T-cell (primary cell): Measurements from ENCODE around the gene ATP6V1G2. TPM values are rescaled to one million over a fixed set of nuclear protein-coding genes. Genes with fewer than 3 reads are reported as not detected.
A peak's percentile ranks its signal among the peaks of the same experiment; 100 is the strongest.

Experiments used
- ATAC-seq, 4 experiments: fragments of 200-7000 bp in 3 of 4; fragments of 150-1000 bp in 1 of 4; cut with Tn5 transposase; replicated peaks in 1 of 4; 1 replicate in 3 of 4; 2 replicates in 1 of 4; pipeline ENCODE4 v1.10.0; 2021; ENCODE audit warnings: moderate library complexity in 3 of 4, mild to moderate bottlenecking in 2 of 4, moderate number of reproducible peaks in 1 of 4
- CTCF ChIA-PET, 2 donors: fragments of 300-600 bp; sonication (Branson Sonifier 250); formaldehyde crosslinking; loops; one replicate each; lab custom pipeline; 2022; ENCODE audit warnings: antibody characterized with exemption in 2 of 2; lab: Charles Lee
- POLR2A ChIA-PET, 2 donors: fragments of 300-600 bp; sonication (Branson Sonifier 250); formaldehyde crosslinking; loops; one replicate each; lab custom pipeline; 2022; ENCODE audit warnings: antibody characterized with exemption in 2 of 2; lab: Charles Lee
- DNase-seq, 35 experiments: peaks; one replicate each; pipeline versions ENCODE4 v3.0.0 to v3.0.0-alpha.2; 2013 to 2023
- H3K27ac ChIP-seq: one replicate; pipeline ENCODE4 v1.5.1; 2013; ENCODE audit warnings: low read length
- H3K27me3 ChIP-seq, 2 experiments: replicated peaks in 1 of 2; 1 replicate in 1 of 2; 2 replicates in 1 of 2; pipeline versions ENCODE4 v1.6.1 to v1.7.0; 2013; ENCODE audit warnings: low read length in 1 of 2, mixed read lengths in 1 of 2; ENCODE audit not compliant: control insufficient read depth in 2 of 2, insufficient read depth in 2 of 2; ENCODE audit errors: extremely low read depth in 1 of 2
- H3K36me3 ChIP-seq, 2 donors: 1 replicate in 1 of 2; 2 replicates in 1 of 2; pipeline versions ENCODE4 v1.6.1 to v1.7.0; 2013; ENCODE audit warnings: low read length in 1 of 2; ENCODE audit not compliant: control insufficient read depth in 2 of 2, insufficient read depth in 1 of 2; ENCODE audit errors: extremely low read depth in 1 of 2
- H3K4me1 ChIP-seq, 2 experiments: 1 replicate in 1 of 2; 2 replicates in 1 of 2; pipeline versions ENCODE4 v1.6.1 to v1.7.0; 2013; ENCODE audit warnings: low read length in 2 of 2, mixed read lengths in 1 of 2; ENCODE audit not compliant: insufficient read depth in 2 of 2, control insufficient read depth in 1 of 2; ENCODE audit errors: extremely low read depth in 1 of 2
- H3K4me3 ChIP-seq, 2 donors: 1 replicate in 1 of 2; 2 replicates in 1 of 2; pipeline versions ENCODE4 v1.5.1 to v1.7.0; 2013; ENCODE audit warnings: mild to moderate bottlenecking in 2 of 2, low read length in 1 of 2, moderate library complexity in 1 of 2; ENCODE audit not compliant: control insufficient read depth in 1 of 2; ENCODE audit errors: extremely low read depth in 1 of 2
- H3K9me3 ChIP-seq: 2 replicates; pipeline ENCODE4 v1.7.0; 2013
- H3K27ac Mint-ChIP-seq, 2 donors: one replicate each; pipeline ENCODE4 v1.8.0; 2020 to 2021; ENCODE audit warnings: mild to moderate bottlenecking in 2 of 2, mixed read lengths in 2 of 2
- H3K27me3 Mint-ChIP-seq, 2 donors: one replicate each; pipeline ENCODE4 v1.8.0; 2021 to 2022; ENCODE audit warnings: mixed read lengths in 2 of 2
- H3K36me3 Mint-ChIP-seq: one replicate; pipeline ENCODE4 v1.8.0; 2021; ENCODE audit warnings: mixed read lengths
- H3K4me1 Mint-ChIP-seq, 3 donors: one replicate each; pipeline ENCODE4 v1.8.0; 2020 to 2022; ENCODE audit warnings: mixed read lengths in 3 of 3, mild to moderate bottlenecking in 1 of 3
- H3K4me3 Mint-ChIP-seq, 3 donors: one replicate each; pipeline ENCODE4 v1.8.0; 2020 to 2022; ENCODE audit warnings: mild to moderate bottlenecking in 3 of 3, mixed read lengths in 3 of 3, moderate library complexity in 3 of 3
- H3K9me3 Mint-ChIP-seq, 3 donors: one replicate each; pipeline ENCODE4 v1.8.0; 2020 to 2022; ENCODE audit warnings: mixed read lengths in 3 of 3
- WGBS: methylation state at CpG from one replicate; pipeline ENCODE4 v1.1.5; 2013; ENCODE audit warnings: missing lambda C conversion rate; ENCODE audit not compliant: insufficient coverage; 5-methylcytosine and 5-hydroxymethylcytosine counted together
- total RNA-seq, 35 experiments: library from RNA in 6 of 35; stranded (reverse) in 6 of 35; fragments of 120-200 nt in 1 of 35; gene quantifications; one replicate each; pipeline versions ENCODE4 v1.2.1 to v1.2.4 and lab custom pipeline; 2013 to 2026

Gene ATP6V1G2
- total RNA-seq, 5 donors from 2014 or later (not counting 1 experiment from before 2014, with no cell fraction given), result 3.1 to 5.7 (median 4.1) TPM

DNA sequence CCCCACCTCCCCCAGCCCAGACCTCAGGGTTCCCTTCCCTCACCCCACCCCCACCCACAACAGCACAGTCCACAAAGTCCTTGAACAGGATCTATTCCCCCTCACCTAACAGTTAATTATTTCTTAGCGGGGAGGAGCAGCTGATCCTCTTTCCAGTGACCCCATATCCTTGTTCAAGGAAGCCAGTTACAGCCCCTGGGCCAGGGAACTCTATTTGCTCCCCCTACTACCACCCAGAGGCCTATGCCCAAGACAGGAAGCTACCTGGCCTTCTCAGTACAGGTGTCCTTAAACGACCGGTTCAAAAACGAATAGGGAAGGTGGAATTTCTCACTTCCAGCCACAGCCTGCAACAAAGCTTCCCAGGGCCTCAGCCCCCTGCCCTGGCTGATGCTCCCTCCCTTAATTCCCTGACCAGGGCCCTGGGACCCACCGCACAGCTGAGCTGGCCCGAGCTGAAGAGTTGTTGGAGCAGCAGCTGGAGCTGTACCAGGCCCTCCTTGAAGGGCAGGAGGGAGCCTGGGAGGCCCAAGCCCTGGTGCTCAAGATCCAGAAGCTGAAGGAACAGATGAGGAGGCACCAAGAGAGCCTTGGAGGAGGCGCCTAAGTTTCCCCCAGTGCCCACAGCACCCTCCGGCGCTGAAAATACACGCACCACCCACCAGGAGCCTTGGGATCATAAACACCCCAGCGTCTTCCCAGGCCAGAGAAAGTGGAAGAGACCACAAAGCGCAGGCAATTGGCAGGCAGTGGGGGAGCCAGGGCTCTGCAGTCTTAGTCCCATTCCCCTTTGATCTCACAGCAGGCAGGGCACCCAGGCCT lies 16.9 kb downstream of the ATP6V1G2 start:
- ChIA-PET POLR2A (no interaction called here), CTCF (no interaction called here)
- Mint-ChIP-seq H3K27ac (no peak overlapping the region), H3K27me3 (no peaks in the 10 kb centered on the region), H3K9me3 (no peaks in the 10 kb centered on the region), H3K4me3 (no peak overlapping the region), H3K36me3 (peaks cover 35% of the 10 kb centered on the region), H3K4me1 (peaks cover 7 to 13% (median 10%) of the 10 kb centered on the region in 3 donors)
- WGBS, result 68% methylated on average over 9 of the region's 12 CpGs
- Histone ChIP-seq H3K27ac (no peak overlapping the region), H3K4me3 (no peak overlapping the region), H3K27me3 (no peaks in the 10 kb centered on the region), H3K9me3 (no peaks in the 10 kb centered on the region), H3K4me1 (peaks cover 0 to 3% of the 10 kb centered on the region in 2 experiments), H3K36me3 (peaks cover 12 to 49% of the 10 kb centered on the region in 2 donors)
- DNase-seq, result no peak
- ATAC-seq, result peak in 3 of 4 experiments; percentile 16 to 23 (median 19)

DNA sequence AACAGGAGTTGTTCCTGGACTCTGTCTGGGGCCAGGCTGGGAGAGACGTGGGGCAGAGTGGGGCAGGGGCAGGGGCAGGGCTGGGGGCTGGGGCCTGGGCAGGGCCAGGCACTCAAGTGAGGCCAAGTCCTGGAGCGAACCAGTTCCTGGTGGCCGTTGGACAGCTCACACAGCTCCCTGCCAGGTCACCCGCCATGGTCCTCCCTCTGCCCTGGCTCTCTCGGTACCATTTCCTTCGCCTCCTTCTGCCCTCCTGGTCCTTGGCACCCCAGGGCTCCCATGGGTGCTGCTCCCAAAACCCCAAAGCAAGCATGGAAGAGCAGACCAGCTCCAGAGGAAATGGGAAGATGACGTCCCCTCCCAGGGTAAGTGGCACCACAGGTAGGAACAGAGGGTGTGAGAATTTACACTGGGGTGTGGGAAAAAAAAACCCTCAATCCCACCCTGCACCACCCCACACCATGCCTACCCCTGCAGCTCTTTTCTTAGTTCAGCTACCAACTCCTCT lies 17.5 kb downstream of the ATP6V1G2 start, which contains the start of gene MCCD1:
Gene MCCD1, plus strand, starts transcription at position 142 of the 508 bp plus-strand sequence. Its CDS starts 53 bp downstream, at position 195.
- no peak for DNase-seq
- ATAC-seq, result peak in 3 of 4 experiments; percentile 19 to 45 (median 31)

DNA sequence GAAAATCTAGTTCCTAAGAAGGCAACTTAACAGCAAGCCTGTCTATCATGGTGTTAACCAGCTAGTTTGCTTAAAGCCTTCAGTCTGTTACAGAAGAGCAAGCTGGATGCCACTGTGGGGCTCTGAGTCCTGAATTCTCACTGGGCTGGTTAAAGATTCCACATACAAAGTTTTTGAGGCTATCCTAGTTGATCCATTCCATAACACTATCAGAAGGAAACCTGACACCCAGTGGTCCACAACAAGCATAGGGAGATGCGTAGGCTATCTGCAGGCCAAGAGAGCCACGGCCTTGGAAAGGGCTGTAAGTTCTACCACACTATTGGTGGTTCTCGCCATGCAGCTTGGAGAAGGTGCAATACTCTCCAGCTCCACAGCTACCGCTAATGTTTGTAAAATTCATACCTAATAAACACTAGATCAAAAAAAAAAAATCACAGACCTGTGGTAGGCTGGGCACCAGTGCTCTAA lies 18.1 kb downstream of the ATP6V1G2 start:
- peak in 2 of 4 experiments; percentile 16 to 20 for ATAC-seq
- CTCF ChIA-PET, result no interaction called here
- peak overlapping the region; percentile 4 to 21 for H3K27ac Mint-ChIP-seq

More for the DNA sequence above, 17.5 kb downstream of the ATP6V1G2 start, which contains the start of gene MCCD1:
- Histone ChIP-seq H3K9me3 (no peaks in the 10 kb centered on the region), H3K36me3 (peaks cover 12 to 42% of the 10 kb centered on the region in 2 donors), H3K27ac (no peak within 1 kb of the TSS), H3K4me1 (no peaks in the 10 kb centered on the region), H3K27me3 (no peaks in the 10 kb centered on the region), H3K4me3 (no peak within 1 kb of the TSS)
- Mint-ChIP-seq H3K4me1 (peaks cover 7 to 13% (median 10%) of the 10 kb centered on the region in 3 donors), H3K36me3 (peaks cover 31% of the 10 kb centered on the region), H3K9me3 (no peaks in the 10 kb centered on the region), H3K4me3 (no peak within 1 kb of the TSS), H3K27me3 (no peaks in the 10 kb centered on the region), H3K27ac (peak within 1 kb of the TSS; percentile 21 to 39)
- ChIA-PET POLR2A (no interaction called here), CTCF (no interaction called here)
- WGBS, result 91% methylated on average over 6 of the region's 7 CpGs

DNA sequence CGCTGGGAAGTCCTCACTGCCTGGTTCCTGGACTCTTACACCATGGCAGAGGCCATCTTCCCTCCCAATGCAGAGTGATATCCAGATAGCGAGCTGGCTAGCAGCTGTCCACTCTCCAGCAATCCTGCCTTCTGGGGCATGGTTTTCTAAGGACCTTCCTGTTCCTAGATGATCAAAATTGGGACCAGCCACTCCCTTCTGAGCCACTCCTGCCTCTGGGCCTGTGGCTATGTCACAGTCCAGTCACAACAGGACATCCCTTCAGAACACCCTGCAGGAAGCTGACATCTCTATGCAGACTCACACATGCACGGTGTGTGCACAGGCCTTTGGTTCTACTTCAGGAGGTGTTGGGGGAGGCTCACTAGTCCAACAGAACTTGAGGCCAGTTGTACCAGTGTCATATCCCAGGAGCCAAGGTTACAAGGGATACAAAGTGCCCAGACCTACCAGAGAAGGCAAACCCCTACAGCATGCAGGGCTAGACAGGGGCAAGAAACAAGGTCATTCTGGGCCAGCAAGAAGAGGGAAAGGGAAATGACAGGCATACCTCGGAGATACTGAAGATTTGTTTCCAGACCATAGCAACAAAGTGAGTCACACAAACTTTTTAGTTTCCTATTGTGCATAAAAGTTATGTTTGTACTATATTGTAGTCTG lies 20.3 kb downstream of the ATP6V1G2 start:
- H3K27ac ChIP-seq, result no peak overlapping the region
- no peak overlapping the region for H3K4me3 ChIP-seq
- H3K4me1 Mint-ChIP-seq, result peaks cover 0 to 6% (median 0%) of the 10 kb centered on the region in 3 donors
- no peaks in the 10 kb centered on the region for H3K27me3 Mint-ChIP-seq
- H3K27ac Mint-ChIP-seq, result peak overlapping the region in 1 of 2 donors; percentile 25
- H3K27me3 ChIP-seq, result no peaks in the 10 kb centered on the region
- H3K9me3 Mint-ChIP-seq, result no peaks in the 10 kb centered on the region
- 96% methylated on average over 2 of the region's 4 CpGs for WGBS
- H3K9me3 ChIP-seq, result no peaks in the 10 kb centered on the region
- ATAC-seq (no peak), DNase-seq (no peak)
- CTCF ChIA-PET, result interaction anchor here in 1 of 2 donors (0.6 kb wide), 1 partner anchor 1012 kb away, joined by 3 read pairs; no protein-coding TSS in a partner anchor
- H3K4me1 ChIP-seq, result no peaks in the 10 kb centered on the region
- peaks cover 12% of the 10 kb centered on the region for H3K36me3 Mint-ChIP-seq
- H3K4me3 Mint-ChIP-seq, result no peak overlapping the region
- POLR2A ChIA-PET, result no interaction called here
- peaks cover 10 to 14% of the 10 kb centered on the region in 2 donors for H3K36me3 ChIP-seq

More for the DNA sequence above, 18.1 kb downstream of the ATP6V1G2 start:
- no peak overlapping the region for H3K4me3 ChIP-seq
- H3K9me3 Mint-ChIP-seq, result no peaks in the 10 kb centered on the region
- no peaks in the 10 kb centered on the region for H3K27me3 ChIP-seq
- no peak for DNase-seq
- no peaks in the 10 kb centered on the region for H3K27me3 Mint-ChIP-seq
- peaks cover 12 to 37% of the 10 kb centered on the region in 2 donors for H3K36me3 ChIP-seq
- no peak overlapping the region for H3K27ac ChIP-seq
- no peak overlapping the region for H3K4me3 Mint-ChIP-seq
- peaks cover 6 to 11% (median 7%) of the 10 kb centered on the region in 3 donors for H3K4me1 Mint-ChIP-seq
- POLR2A ChIA-PET, result interaction anchor here in 1 of 2 donors (0.7 kb wide), 1 partner anchor 12 kb away, joined by 6 read pairs; no protein-coding TSS in a partner anchor
- no peaks in the 10 kb centered on the region for H3K9me3 ChIP-seq
- 100% methylated on average over 1 of the region's 4 CpGs for WGBS
- H3K4me1 ChIP-seq, result no peaks in the 10 kb centered on the region
- H3K36me3 Mint-ChIP-seq, result peaks cover 27% of the 10 kb centered on the region

DNA sequence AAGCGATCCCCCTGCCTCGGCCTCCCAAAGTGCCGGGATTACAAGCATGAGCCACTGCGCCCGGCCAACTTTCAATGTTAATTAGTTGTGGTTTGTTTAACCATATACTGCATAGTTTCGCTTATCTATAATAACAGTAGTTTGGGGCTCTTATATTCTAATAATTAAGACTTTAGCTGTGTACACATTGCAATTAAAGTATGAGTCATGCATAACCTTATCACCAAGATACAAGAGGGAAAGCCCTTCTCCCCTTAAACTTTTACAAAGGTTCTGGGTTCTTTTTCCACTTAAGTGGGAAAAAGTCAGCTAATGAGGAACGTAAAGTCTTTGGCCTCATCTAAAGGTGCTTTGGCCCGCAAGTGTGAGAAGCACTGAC lies 20.9 kb downstream of the ATP6V1G2 start:
- H3K27ac Mint-ChIP-seq, result no peak overlapping the region
- Histone ChIP-seq H3K9me3 (no peaks in the 10 kb centered on the region), H3K36me3 (peaks cover 6 to 9% of the 10 kb centered on the region in 2 donors), H3K27ac (no peak overlapping the region), H3K4me3 (no peak overlapping the region), H3K4me1 (no peaks in the 10 kb centered on the region), H3K27me3 (no peaks in the 10 kb centered on the region)
- H3K4me1 Mint-ChIP-seq, result peaks cover 0 to 4% (median 0%) of the 10 kb centered on the region in 3 donors
- ATAC-seq (no peak), DNase-seq (no peak)
- H3K27me3 Mint-ChIP-seq, result no peaks in the 10 kb centered on the region
- POLR2A ChIA-PET, result interaction anchor here in 1 of 2 donors (0.7 kb wide), 1 partner anchor 734 kb away, joined by 4 read pairs; no protein-coding TSS in a partner anchor
- CTCF ChIA-PET, result interaction anchor here in 1 of 2 donors (0.6 kb wide), 2 partner anchors 83 to 1011 kb away, joined by 3 read pairs; no protein-coding TSS in a partner anchor
- 95% methylated on average over 2 of the region's 8 CpGs for WGBS
- no peak overlapping the region for H3K4me3 Mint-ChIP-seq
- no peaks in the 10 kb centered on the region for H3K9me3 Mint-ChIP-seq
- peaks cover 6% of the 10 kb centered on the region for H3K36me3 Mint-ChIP-seq

DNA sequence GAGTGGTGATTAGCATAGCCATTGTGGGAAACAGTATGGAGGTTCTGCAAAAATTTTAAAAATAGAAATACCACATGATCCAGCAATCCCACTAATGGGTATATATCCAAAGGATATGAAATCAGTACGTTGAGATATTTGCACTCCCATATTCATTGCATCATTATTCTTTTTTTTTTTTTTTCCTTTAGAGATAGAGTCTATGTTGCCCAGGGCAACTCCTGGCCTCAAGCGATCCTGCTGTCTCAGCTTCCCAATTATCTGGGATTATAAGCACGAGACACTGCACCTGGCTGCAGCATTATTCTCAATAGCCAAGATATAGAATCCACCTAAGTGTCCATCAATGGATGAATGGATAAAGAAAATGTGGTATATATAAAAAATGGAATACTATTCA lies 24.6 kb downstream of the ATP6V1G2 start:
- H3K27ac ChIP-seq, result no peak overlapping the region
- peaks cover 0 to 3% (median 0%) of the 10 kb centered on the region in 3 donors for H3K4me1 Mint-ChIP-seq
- no peak overlapping the region for H3K27ac Mint-ChIP-seq
- no peaks in the 10 kb centered on the region for H3K27me3 ChIP-seq
- H3K9me3 ChIP-seq, result no peaks in the 10 kb centered on the region
- H3K4me1 ChIP-seq, result no peaks in the 10 kb centered on the region
- H3K9me3 Mint-ChIP-seq, result no peaks in the 10 kb centered on the region
- no peaks in the 10 kb centered on the region for H3K36me3 Mint-ChIP-seq
- no peaks in the 10 kb centered on the region for H3K27me3 Mint-ChIP-seq
- CTCF ChIA-PET, result no interaction called here
- WGBS, result 50% methylated on average over 1 of the region's 3 CpGs
- no peaks in the 10 kb centered on the region for H3K36me3 ChIP-seq
- ATAC-seq (no peak), DNase-seq (no peak)
- no peak overlapping the region for H3K4me3 Mint-ChIP-seq
- POLR2A ChIA-PET, result interaction anchor here in 1 of 2 donors (0.6 kb wide), 1 partner anchor 331 kb away, joined by 4 read pairs; no protein-coding TSS in a partner anchor
- H3K4me3 ChIP-seq, result no peak overlapping the region
